ENCODE data around the gene PTPRO.

PTPRO gene

DNA sequence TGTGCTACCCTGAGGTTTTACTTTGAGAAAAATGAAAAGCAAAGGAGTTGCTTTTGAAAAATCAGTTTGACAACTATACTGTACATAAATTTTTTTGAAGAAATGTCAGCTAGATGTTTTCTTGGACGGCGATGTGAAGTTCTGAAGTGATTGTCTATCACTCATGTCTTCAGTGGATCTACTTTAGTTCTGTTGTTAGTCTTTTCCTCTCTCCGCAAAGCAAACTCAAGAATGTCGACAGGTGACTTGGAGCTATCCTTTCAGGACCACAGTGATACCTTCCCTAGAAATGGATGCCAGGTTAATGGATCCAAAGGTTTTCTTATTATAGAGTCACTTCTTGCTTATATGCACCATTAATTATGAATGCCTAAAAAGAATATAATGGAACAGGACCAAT, 1.2 kb downstream of the PTPRO start:
- H3K27ac Mint-ChIP-seq, result no peak overlapping the region
- no peak overlapping the region for H3K4me3 Mint-ChIP-seq
- H3K9me3 Mint-ChIP-seq, result no peaks in the 10 kb centered on the region
- no peaks in the 10 kb centered on the region for H3K4me1 Mint-ChIP-seq (ENCODE audit: low read depth)
- H3K36me3 Mint-ChIP-seq (ENCODE audit: low read depth), result no peaks in the 10 kb centered on the region
- H3K27me3 Mint-ChIP-seq (ENCODE audit: low read depth), result peaks cover 45% of the 10 kb centered on the region

DNA sequence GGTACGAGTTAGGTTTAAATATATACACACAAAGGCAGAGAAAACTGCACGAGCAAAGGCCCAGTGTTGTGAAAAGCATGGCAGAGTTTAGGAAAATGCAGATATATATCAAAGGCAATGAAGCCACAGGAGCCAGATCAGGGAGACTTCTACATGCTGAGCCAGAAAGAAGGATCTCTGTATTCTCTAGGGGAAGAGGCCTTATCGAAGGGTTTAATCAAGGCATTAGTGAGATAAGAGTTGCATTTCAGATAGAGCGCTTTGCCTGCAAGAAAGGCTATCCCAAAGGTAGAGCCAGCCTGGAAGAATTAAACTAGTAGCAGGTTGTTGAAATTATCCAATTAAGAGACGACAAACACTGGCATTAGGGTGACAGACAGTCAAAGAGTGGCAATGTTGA, 7.6 kb downstream of the PTPRO start:
- H3K27ac Mint-ChIP-seq, result no peak overlapping the region

DNA sequence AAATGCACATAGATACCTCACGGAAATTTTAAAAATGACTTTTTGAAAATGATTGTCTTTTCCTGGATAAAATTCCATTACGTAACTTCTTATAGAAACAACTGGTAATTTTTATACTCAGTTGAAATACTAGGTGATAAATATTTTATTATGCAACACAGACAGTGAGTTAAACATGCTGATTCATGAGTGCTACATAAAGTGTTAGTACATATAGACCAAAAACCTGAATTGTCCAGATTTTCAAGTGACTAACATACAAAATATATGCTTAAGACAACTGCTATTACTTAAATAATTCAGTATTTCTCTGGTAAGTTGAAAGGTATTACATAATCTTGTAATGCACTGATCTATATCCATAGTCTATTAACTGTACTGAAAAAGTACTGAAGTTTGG, 11.9 kb downstream of the PTPRO start:
- no peaks in the 10 kb centered on the region for H3K4me1 Mint-ChIP-seq (ENCODE audit: low read depth)
- H3K4me3 Mint-ChIP-seq, result no peak overlapping the region

More for the DNA sequence above, 7.6 kb downstream of the PTPRO start:
- no peaks in the 10 kb centered on the region for H3K36me3 Mint-ChIP-seq (ENCODE audit: low read depth)
- no peak overlapping the region for H3K4me3 Mint-ChIP-seq
- H3K4me1 Mint-ChIP-seq (ENCODE audit: low read depth), result no peaks in the 10 kb centered on the region
- H3K9me3 Mint-ChIP-seq, result no peaks in the 10 kb centered on the region
- H3K27me3 Mint-ChIP-seq (ENCODE audit: low read depth), result peaks cover 13% of the 10 kb centered on the region

DNA sequence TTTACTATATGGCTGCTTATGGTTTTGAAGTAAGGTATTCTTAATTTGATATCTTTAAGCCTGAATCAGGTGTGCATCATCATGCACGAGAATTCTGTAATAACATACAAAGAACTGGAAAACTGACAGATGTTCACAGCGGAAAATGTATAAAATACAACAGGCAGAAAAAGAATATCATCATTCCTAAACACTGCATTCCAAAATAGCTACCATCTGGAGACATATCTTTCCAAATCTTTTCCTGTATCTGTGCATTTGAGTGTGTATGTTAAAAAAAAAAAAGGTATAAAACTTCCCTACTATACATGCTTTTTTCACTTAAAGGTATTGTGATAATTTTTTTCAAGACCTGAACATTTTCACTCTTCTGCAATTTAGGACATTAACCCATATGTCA, 13.7 kb downstream of the PTPRO start:
- no peak overlapping the region for H3K4me3 Mint-ChIP-seq
- H3K4me1 Mint-ChIP-seq (ENCODE audit: low read depth), result no peaks in the 10 kb centered on the region
- H3K27me3 Mint-ChIP-seq (ENCODE audit: low read depth), result peaks cover 12% of the 10 kb centered on the region
- H3K27ac Mint-ChIP-seq, result no peak overlapping the region
- no peaks in the 10 kb centered on the region for H3K36me3 Mint-ChIP-seq (ENCODE audit: low read depth)
- H3K9me3 Mint-ChIP-seq, result no peaks in the 10 kb centered on the region

More for the DNA sequence above, 11.9 kb downstream of the PTPRO start:
- no peaks in the 10 kb centered on the region for H3K9me3 Mint-ChIP-seq
- H3K27ac Mint-ChIP-seq, result no peak overlapping the region
- no peaks in the 10 kb centered on the region for H3K36me3 Mint-ChIP-seq (ENCODE audit: low read depth)
- H3K27me3 Mint-ChIP-seq (ENCODE audit: low read depth), result peaks cover 9% of the 10 kb centered on the region

DNA sequence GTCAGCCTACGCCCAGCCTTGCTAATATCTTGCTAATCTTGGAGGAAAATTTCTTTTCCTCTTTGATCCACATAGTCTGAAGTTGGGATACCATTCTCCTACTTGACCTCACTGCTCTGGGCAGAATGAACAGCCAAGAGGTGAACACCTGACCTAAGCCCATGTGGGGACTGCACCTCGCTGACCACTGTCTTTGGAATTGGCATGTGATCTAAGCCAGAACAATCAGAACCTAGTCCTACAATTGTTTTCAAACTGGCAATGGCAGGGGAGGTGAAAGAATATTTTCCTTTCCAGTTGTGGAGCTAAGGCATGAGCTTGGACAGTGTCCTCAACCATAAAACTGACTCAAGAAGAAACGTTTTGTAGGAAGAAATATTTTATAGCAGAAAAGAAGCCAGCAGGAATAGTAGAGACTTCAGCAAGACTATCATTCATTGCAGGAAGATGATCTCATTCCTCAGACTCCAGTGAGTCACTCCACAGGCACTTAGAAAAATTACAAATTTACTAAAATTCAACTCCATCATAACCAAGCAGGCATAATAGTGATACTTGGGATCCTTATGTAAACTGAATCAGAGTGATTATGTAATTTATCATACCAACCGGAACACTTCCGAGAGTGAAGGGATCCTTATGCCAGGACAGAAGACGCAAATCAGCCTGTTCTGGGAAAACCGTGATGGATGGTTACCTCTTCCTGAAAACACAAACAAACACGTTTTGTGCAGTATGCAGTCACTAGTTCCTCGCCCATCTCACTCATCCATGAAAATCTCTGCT, 14.7 kb downstream of the PTPRO start:
- H3K4me1 Mint-ChIP-seq (ENCODE audit: low read depth), result no peaks in the 10 kb centered on the region
- no peaks in the 10 kb centered on the region for H3K9me3 Mint-ChIP-seq
- no peak overlapping the region for H3K4me3 Mint-ChIP-seq
- H3K36me3 Mint-ChIP-seq (ENCODE audit: low read depth), result no peaks in the 10 kb centered on the region
- H3K27ac Mint-ChIP-seq, result no peak overlapping the region
- H3K27me3 Mint-ChIP-seq (ENCODE audit: low read depth), result peaks cover 12% of the 10 kb centered on the region

DNA sequence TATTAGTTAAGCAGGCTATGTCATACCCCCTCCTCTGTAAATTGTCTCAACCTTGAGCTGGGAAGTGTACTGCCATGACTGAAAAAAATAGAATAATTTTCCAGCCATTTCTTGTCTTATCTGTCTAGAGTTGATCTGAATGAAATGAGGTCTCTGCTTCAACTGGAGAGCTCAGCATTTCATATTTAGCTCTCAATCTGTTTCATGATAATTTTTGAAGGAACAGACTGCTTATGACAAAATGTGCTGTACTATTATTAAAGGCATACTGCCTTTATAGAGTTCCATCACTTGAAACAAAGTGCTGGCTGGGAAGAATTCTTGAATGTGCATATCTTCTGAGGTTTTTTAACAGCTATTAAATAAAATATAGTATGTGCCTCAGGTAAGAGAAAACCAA, 19.1 kb downstream of the PTPRO start:
- H3K9me3 Mint-ChIP-seq, result no peaks in the 10 kb centered on the region
- H3K4me1 Mint-ChIP-seq (ENCODE audit: low read depth), result no peaks in the 10 kb centered on the region
- peaks cover 14% of the 10 kb centered on the region for H3K27me3 Mint-ChIP-seq (ENCODE audit: low read depth)
- H3K36me3 Mint-ChIP-seq (ENCODE audit: low read depth), result no peaks in the 10 kb centered on the region
- no peak overlapping the region for H3K4me3 Mint-ChIP-seq
- no peak overlapping the region for H3K27ac Mint-ChIP-seq

DNA sequence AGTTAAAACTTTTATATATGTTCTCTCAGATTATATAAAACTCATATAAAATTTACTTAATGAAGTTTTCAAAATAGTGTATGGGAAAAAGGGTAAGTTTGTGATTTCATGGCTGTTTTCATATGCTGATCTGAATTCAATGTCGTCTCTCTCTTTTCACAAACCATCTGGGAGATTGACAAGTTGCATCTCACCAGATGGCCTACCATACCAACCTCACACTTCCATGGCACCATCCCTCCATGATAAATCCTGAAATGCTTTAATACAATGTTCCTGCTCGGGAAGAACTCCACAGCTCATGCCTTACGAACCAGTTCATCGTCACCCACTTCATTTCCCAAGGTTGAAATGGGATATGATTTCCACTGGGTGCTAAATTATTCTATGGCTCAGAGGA, 22.3 kb downstream of the PTPRO start:
- H3K27ac Mint-ChIP-seq, result no peak overlapping the region
- no peak overlapping the region for H3K4me3 Mint-ChIP-seq
- no peaks in the 10 kb centered on the region for H3K36me3 Mint-ChIP-seq (ENCODE audit: low read depth)
- H3K4me1 Mint-ChIP-seq (ENCODE audit: low read depth), result no peaks in the 10 kb centered on the region
- peaks cover 10% of the 10 kb centered on the region for H3K27me3 Mint-ChIP-seq (ENCODE audit: low read depth)
- no peaks in the 10 kb centered on the region for H3K9me3 Mint-ChIP-seq

DNA sequence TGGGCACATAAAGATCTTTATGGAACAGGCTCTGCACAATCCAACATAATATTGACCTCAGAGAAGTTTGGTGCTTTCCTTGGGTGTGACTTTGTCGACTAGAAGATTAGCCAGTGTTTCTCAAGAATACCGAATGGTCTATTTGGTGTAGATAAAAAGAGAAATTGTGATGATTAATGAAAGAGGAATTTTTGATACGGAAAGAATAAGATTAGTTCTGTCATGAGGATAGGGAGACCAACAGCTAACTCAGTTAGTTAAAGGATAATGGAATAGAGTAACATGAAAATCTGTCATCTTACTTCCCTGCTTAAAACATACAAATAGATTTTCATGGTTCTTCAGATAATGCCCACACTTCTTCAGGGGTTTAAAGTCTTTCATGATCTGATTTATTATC, 24.2 kb downstream of the PTPRO start:
- H3K9me3 Mint-ChIP-seq, result no peaks in the 10 kb centered on the region
- H3K27me3 Mint-ChIP-seq (ENCODE audit: low read depth), result peaks cover 6% of the 10 kb centered on the region
- no peak overlapping the region for H3K4me3 Mint-ChIP-seq
- H3K27ac Mint-ChIP-seq, result no peak overlapping the region
- no peaks in the 10 kb centered on the region for H3K36me3 Mint-ChIP-seq (ENCODE audit: low read depth)
- H3K4me1 Mint-ChIP-seq (ENCODE audit: low read depth), result no peaks in the 10 kb centered on the region

DNA sequence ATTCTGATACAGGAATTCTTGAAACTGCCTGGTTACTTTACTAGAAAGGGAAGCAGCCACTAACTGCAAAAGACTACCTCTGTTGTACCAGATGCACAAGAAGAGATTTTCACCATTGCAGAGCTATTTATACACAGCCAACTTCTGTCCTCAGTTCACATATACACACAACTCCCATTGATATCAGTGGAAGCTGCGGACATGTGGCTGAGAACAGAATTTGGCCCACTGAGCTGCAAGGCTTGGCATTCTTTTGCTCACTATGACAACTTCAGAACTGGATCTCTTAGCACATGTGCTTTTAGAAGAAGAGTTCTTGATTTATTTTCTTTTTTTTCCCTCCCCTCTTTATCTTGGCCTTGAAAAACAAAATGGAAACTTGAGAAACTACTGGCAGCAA, 28.3 kb downstream of the PTPRO start:
- no peak overlapping the region for H3K27ac Mint-ChIP-seq

DNA sequence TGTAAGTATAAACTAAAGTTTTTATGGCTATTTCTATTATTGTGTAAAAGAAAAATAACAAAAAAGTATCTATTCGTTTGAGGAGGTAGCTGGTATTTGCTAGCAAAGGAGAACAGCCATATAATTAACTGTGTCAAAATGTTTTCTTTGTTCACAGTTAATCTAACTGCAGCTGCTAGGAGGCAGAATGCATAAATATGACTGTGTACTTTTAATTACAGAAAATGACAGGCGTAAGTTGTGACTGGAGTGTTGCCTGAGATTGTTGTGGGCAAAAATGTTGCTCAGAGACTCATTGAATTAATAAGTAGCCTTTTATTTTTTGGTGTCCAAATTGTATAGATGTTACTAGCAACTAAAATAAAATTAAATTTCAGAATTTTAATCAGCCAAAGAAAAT, 33.5 kb downstream of the PTPRO start:
- Mint-ChIP-seq H3K36me3 (ENCODE audit: low read depth) (no peaks in the 10 kb centered on the region), H3K27me3 (ENCODE audit: low read depth) (no peaks in the 10 kb centered on the region), H3K4me1 (ENCODE audit: low read depth) (no peaks in the 10 kb centered on the region), H3K9me3 (no peaks in the 10 kb centered on the region), H3K4me3 (no peak overlapping the region), H3K27ac (no peak overlapping the region)

More for the DNA sequence above, 28.3 kb downstream of the PTPRO start:
- Mint-ChIP-seq H3K9me3 (no peaks in the 10 kb centered on the region), H3K27me3 (ENCODE audit: low read depth) (peaks cover 6% of the 10 kb centered on the region), H3K36me3 (ENCODE audit: low read depth) (no peaks in the 10 kb centered on the region), H3K4me3 (no peak overlapping the region), H3K4me1 (ENCODE audit: low read depth) (no peaks in the 10 kb centered on the region)

DNA sequence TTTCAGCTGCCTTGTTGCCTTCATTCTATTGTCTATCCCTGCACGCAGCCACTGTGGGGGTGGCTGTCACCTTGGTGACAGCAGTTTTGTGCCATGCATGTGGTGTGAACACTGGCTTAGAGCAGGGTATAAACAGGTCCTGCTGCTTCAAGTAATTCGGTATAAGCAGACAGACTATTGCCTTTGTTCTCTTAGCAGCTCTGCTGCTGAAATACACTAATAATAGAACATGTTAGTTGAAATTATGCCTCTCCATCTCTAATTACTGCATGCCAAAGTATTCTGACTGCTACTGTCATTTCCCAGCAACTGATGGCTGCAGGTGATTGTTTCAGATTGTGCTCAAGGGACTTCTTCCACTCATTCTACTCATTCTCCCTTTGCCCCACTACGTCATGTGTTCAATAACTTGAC, 34.6 kb downstream of the PTPRO start:
- H3K27me3 Mint-ChIP-seq (ENCODE audit: low read depth), result no peaks in the 10 kb centered on the region
- no peak overlapping the region for H3K4me3 Mint-ChIP-seq
- no peaks in the 10 kb centered on the region for H3K36me3 Mint-ChIP-seq (ENCODE audit: low read depth)
- no peaks in the 10 kb centered on the region for H3K4me1 Mint-ChIP-seq (ENCODE audit: low read depth)
- H3K27ac Mint-ChIP-seq, result no peak overlapping the region
- no peaks in the 10 kb centered on the region for H3K9me3 Mint-ChIP-seq

DNA sequence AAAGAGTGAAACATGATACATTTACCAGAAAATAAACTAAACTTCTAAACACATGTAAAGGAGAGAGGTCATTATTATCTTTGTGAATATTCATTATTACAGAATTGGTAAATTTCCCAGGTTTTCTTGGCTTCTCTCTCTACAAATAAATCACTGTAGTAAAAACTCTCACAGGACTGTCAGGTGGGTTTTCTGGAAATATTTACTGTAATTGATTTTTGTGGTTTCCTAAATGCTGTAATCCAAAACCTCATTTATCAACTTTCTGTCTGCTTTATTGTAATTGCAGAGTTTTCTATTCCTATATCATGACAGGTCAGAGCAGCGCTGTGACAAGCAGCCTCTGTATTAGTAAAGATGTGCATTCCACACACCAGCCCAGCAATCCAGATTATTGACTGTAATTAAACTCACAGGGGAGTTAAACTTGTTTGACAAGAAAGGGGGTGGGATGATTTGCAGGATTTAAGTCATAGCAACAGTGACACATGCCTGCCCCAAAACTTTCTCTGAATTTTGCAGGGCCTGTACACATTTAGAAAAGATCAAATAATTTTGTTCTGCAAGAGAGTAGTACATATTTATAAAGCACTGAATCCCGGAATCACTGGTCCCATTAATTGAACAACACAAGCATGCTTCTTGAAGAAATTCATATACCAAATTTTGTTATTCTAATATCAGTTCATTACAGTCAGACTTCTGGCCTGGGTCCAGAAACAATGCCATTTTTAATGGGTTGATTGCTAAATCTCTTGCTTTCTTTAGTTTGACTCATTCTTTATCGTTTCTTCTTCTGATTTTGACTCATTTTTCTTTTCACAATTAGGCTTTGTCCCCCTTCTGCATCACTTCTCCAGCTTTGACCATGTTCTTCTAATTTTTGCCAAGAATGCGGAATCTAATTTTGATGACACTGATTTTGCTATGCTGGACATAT, 42.2 kb downstream of the PTPRO start:
- Mint-ChIP-seq H3K4me1 (ENCODE audit: low read depth) (no peaks in the 10 kb centered on the region), H3K36me3 (ENCODE audit: low read depth) (no peaks in the 10 kb centered on the region), H3K9me3 (no peaks in the 10 kb centered on the region), H3K27me3 (ENCODE audit: low read depth) (no peaks in the 10 kb centered on the region), H3K4me3 (no peak overlapping the region), H3K27ac (no peak overlapping the region)

DNA sequence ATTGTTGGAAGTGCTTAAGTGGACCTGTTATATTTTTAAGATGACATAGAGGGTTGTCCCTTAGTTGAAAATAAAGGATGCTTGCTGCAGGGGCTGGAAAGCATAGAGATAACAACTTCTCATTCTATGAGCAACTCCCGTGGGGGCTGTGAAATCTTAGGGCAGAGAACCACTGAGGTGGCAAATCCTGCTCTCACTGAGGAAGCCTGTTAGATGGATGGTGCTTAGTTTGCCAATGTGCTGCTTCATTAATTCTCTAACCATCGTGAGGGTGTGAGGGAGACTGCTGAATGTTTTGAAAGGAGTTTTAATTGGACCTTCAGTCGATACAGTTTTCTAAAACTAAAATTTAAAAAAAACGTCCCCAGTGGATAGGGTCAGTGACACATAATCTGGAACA, 46.5 kb downstream of the PTPRO start:
- H3K9me3 Mint-ChIP-seq, result no peaks in the 10 kb centered on the region
- no peaks in the 10 kb centered on the region for H3K27me3 Mint-ChIP-seq (ENCODE audit: low read depth)
- H3K27ac Mint-ChIP-seq, result no peak overlapping the region
- H3K4me3 Mint-ChIP-seq, result no peak overlapping the region
- no peaks in the 10 kb centered on the region for H3K4me1 Mint-ChIP-seq (ENCODE audit: low read depth)
- H3K36me3 Mint-ChIP-seq (ENCODE audit: low read depth), result no peaks in the 10 kb centered on the region

DNA sequence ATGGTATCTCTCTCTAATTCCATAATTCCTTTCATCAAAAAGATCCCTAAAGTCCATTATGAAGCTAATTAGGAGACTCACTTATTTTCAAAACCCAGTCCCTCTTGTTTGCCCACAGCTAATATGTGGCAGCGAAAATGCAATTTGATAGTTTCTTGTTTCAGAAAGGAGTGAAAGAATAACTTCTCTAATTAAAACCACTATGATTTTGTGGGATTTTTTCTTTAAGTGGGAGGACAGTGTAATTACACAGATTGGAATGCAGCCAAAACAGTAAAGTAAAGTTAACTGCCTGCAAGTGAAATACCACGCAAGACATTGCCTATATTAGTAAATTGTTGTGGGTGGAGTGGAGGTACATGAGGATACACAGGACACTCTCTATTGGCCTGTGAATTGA, 50.0 kb downstream of the PTPRO start:
- H3K27ac Mint-ChIP-seq, result no peak overlapping the region

DNA sequence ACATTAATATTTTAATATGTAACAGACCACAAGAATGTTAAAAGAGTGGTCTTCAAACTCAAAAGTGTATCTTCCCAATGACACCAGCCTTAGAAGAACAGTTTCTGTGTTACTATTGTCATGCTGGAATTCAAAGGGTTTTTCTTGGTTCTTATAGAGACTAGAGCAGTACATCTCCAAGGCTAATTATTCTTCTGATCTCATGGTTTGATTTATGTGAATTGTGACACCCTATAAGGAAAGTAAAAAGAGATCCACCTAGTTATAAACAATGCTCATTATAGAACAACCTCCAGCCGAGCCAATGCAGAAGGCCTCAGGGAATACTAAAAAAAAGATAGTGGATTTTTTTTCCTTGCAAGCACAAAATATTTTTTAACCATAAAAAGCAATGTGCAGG, 65.5 kb downstream of the PTPRO start:
- Mint-ChIP-seq H3K27me3 (ENCODE audit: low read depth) (no peaks in the 10 kb centered on the region), H3K9me3 (no peaks in the 10 kb centered on the region), H3K27ac (no peak overlapping the region), H3K4me3 (no peak overlapping the region), H3K4me1 (ENCODE audit: low read depth) (no peaks in the 10 kb centered on the region), H3K36me3 (ENCODE audit: low read depth) (no peaks in the 10 kb centered on the region)

More for the DNA sequence above, 50.0 kb downstream of the PTPRO start:
- no peaks in the 10 kb centered on the region for H3K36me3 Mint-ChIP-seq (ENCODE audit: low read depth)
- no peak overlapping the region for H3K4me3 Mint-ChIP-seq
- no peaks in the 10 kb centered on the region for H3K27me3 Mint-ChIP-seq (ENCODE audit: low read depth)
- H3K4me1 Mint-ChIP-seq (ENCODE audit: low read depth), result no peaks in the 10 kb centered on the region
- peaks cover 5% of the 10 kb centered on the region for H3K9me3 Mint-ChIP-seq

Data from T-helper 1 cell treated with Interleukin-12 subunit alpha and Interleukin-12 subunit beta and Interleukin-4 antibody, amounts not matched to agents 30 μg/mL and 1 μg/mL, for 36 hours (primary cell).